ENCODE measurements around the gene PIAS3.
A peak's percentile ranks its signal among the peaks of the same experiment; 100 is the strongest.

PIAS3 gene

GRCh38 chr1:145858901-145859490 lies at the start of gene PIAS3:
PIAS3 (minus strand) TSS chr1:145859081; CDS start chr1:145858990, 91 bp downstream.
- DNase-seq (ENCODE audit: low read depth in 4 of 4, low spot score in 1 of 4): peak in 3 of 4 experiments; percentile 64 to 87 (median 72)

GRCh38 chr1:145908653-145909052 lies 49.8 kb upstream of the PIAS3 start:
- no peak for DNase-seq (ENCODE audit: low read depth in 4 of 4, low spot score in 1 of 4)

DNA sequence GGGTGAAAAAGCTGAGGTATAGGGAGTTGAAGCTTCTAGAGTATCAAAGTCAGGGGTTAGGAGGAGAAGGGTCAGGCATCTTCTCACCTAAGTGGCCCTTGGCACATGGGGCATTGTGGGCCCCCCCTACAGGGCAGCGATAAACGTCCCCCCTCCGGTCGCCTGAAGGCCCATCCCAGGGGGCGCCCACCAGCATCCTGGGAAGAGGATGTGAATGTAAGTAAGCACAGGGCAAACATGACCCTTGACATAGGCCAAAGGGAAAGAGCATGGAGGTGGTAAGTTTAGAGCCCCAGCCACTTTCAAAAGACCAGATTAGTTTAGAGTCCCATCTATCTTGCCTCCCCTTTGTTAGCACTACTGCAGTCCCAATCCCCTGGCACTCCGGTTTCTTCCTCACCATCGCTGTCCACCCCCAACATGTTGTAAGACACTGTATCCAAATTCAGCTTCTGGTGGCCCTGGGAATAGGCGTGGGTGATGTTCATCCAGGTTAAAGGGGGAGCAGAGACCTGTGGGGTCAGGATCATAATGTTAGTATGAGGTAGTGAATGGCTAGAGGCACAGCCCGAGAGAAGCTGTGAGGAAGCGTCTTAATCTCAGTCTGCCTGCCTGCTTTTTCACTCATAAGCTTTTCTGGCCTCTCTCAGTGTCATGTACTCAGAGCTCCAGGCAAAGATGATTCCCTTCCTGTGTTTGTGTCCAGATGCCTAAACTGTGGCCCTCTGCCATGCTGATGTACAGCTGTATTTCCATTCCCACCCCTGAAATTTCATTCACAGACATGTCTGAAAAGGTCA lies 48.3 kb upstream of the PIAS3 start:
- no peak for DNase-seq (ENCODE audit: low read depth in 4 of 4, low spot score in 1 of 4)

DNA sequence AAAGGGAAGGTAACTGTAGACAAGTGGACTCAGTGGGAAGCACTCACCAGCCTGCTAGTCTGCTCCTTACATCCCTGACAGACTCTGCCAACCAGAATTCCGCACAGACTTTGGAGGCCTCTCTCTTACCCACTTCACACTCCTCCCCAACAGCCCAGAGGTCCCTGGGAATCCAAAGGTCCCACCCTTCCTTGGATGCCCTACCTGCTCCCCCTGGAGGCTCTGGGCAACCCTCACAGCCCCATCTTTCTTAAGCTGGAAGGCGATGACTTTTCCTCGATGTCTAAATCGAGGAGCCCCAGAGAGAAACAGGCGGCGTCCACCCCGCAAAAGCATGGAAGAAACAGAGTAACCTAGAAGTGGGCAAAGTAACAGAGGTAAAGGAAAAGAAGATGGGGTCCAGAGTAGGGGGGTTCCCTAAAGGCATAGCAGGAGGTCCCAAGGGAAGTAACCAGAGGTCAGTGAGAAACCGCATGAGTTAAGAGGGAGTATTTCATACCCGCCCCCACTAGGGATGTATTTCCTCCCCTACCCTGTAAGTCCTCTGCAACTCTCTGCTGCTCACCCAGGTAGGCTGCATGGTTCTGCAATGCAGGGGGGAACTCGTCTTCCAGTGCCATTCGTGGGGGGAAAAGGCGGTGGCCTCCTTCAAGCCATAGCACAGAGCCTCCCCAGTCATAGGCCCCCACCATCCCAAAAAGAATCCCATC lies 42.6 kb upstream of the PIAS3 start:
- DNase-seq (ENCODE audit: low read depth in 4 of 4, low spot score in 1 of 4): no peak

DNA sequence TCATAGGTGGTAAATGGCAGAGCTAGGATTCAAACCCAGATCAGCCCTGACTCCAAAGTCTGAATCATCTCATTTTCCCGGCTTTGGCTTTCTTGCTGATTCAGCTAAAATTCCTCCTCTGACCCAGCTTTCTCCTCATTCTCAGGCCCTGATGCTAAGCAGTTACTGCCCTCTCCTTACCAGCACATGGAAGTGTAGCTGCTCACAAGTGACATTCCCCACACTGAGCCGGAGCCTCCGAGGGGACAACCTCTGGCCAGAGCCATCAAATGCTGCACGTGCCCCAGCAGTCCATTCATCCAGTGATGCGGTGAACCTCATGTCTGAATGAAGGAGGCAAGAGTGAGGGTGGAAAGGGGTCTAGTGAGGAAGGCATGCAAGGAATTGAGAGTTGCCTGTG lies 39.9 kb upstream of the PIAS3 start:
- DNase-seq (ENCODE audit: low read depth in 4 of 4, low spot score in 1 of 4): no peak

DNA sequence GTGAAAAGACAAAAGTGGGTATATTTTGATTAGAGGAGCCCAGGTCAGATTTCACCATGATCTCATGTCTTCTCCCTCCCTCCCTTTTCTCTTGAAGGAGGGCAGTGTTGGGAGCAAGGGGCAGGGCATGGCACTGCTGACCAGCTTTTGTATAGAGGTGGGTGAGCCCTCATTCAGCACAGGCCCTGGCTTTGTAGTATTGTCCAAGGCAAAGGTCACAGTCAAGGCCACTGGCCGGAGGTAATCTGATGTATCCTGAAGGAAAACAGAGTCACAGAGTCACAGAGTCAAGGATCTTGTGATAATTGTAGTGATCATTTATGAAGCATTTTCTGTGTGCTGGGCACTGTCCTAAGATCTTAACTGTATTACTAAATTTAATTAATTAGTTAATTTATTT lies 39.1 kb upstream of the PIAS3 start:
- DNase-seq (ENCODE audit: low read depth in 4 of 4, low spot score in 1 of 4): no peak

DNA sequence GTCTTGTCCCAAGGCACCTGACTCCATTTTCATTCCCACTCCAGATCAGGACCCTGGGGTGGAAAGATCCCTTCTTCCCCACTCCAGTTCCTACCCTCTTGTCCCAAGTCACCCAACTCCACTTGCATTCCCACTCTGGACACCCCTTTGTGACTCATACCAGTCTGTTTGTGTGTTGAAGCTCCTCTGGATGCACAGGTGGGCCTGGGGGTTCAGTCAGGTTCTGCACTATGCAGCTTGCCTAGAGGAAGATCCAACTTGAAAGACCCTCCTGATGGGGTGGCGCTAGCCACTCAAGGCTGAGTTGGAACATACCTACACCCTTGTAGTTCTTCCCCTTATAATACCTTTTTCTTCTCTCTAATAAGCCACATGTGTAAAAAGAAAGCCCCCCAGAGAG lies 36.6 kb upstream of the PIAS3 start:
- no peak for DNase-seq (ENCODE audit: low read depth in 4 of 4, low spot score in 1 of 4)

DNA sequence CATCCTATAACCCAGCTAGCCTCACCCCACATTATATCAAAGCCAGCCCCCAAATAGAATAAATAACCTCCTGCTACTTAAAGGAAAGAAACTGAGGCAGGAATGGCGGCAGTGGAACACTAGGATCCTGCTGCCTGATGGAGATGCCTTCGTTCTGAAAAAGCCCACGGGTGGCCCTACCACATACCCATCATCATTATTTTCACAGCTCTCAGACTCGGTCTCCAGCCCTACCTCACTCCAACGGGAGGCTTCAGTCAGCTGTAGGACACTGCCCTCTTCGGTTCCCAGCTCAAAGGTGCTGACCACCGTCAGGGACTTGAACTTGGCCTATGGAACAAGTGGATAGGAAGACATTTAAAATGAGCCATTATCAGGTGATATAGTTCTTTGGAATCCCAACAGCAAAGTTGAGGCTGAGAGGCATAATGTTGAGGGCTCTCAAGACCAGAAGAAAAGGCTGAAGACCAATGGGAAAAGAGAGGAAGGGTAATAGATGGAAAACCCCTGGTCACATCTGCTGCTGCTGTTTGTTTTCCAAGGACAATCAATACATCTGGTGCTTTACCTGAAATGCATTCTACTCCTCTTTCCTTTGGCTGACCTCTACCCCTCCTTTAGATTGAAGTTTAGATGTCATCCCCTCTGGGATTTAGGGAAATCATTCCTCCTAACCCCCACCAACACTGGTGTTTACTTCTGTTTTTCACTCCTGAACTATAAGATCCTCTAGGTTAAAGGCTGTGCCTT lies 34.6 kb upstream of the PIAS3 start:
- DNase-seq (ENCODE audit: low read depth in 4 of 4, low spot score in 1 of 4): no peak

DNA sequence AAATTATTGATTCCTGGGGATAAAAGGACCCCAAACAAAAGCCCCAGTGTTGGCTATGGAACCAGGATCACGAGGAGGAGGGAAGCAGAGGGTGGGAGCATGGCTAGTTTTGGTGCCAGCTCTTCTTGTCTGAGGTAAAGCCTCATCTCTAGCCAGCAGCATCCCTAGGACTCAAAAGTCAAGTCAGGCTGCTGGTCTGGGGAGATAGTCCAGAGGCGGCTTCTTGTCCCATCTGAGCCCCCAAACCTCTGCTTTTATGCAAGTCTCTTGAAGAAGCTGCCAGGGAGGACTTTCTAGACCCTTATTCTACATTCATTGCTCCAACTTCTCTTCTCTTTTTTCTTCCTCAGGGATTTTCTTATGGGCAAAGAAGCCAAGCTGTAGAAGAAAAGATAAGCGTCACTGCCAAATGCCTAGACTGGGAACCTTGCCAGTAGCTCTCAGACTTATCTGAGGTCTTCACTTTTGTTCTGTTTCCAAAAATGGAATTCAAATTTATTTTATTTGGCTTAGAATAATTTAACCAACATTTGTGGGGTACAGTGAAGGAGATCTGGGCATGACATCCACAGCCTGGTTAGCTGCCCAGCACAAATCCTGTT lies 33.7 kb upstream of the PIAS3 start:
- DNase-seq (ENCODE audit: low read depth in 4 of 4, low spot score in 1 of 4): no peak

DNA sequence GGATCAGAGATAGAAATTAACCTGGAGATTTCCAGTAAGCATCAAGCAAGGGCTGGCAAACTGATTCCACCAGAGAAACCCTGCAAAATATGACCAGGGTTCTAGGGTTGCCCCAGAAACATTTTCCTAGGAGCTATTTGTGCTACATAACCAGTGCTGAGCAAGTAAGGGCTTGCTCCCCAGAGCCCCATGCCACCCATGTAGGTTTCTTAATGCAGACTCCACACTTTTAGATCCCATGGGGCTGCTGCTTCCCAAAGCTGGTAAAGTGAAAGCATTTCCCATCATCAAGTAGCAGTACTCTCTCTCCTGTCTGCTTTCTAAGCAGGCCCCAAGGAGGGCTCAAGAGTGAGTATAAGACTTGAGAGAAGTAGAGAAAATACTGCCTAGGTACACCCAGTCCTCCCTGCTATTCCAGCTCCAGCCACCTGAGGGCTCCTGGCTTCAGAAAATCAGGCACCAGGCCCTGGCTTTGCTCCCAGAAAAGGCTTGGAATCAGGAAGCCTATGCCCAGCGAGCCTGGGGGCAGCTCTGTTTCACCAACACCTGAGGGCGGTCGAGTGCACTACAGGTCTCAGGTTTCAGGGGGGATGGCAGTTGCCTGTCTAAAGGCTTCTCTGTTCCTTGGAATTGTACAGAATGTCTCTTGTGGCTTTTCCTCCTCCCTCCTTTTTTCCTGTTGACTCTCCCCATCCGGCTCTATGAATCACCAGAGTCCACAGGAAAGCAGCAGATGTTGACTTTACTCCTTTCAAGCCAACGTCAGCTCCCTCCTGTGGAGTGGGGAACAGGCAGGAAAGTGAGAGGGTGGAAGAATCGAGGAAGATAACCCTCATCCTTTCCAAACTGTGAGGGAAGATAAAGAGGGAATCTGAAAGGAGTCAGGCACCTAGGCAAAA lies 33.0 kb upstream of the PIAS3 start:
- DNase-seq (ENCODE audit: low read depth in 4 of 4, low spot score in 1 of 4): peak in 2 of 4 experiments; percentile 24 to 38

- DNase-seq (ENCODE audit: low read depth in 4 of 4, low spot score in 1 of 4): no peak
Measured at GRCh38 chr1:145891143-145891542, 32.3 kb upstream of the PIAS3 start.

DNA sequence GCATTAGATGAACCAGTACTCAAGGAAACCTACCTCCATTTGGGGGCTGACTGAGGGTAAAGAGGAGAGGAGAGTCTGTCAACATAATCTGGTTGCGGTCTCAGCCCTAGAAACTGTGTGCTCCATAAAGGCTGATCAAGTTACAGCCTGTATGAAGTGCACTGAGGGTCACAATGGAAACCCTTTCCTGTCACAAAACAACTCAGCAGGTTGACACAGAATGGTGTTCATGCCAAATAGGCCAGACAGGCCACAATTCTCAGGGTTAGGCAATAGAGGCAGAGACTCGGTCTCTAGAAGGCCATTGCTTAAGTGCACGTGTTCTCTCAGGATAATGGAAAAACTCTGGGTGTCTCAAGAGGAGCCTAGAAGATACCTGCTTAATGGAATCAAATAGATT lies 30.8 kb upstream of the PIAS3 start:
- DNase-seq (ENCODE audit: low read depth in 4 of 4, low spot score in 1 of 4): no peak

DNA sequence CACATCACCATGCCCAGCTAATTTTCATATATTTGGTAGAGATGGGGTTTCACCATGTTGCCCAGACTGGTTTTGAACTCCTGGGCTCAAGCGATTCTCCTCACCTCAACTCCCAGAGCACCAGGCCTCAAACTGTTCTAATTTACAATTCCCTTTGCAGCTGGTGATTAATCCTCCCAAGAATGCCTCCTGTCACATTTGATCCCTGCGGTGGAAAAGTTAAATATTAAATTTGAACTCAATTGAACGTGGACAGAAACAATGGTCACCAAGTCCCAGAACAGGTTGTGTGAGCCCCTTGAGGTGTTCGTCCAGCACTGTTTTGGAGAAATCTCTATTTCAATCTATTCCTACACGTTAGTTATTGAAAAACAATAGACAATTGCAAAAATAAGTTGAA lies 28.8 kb upstream of the PIAS3 start:
- DNase-seq (ENCODE audit: low read depth in 4 of 4, low spot score in 1 of 4): no peak

DNA sequence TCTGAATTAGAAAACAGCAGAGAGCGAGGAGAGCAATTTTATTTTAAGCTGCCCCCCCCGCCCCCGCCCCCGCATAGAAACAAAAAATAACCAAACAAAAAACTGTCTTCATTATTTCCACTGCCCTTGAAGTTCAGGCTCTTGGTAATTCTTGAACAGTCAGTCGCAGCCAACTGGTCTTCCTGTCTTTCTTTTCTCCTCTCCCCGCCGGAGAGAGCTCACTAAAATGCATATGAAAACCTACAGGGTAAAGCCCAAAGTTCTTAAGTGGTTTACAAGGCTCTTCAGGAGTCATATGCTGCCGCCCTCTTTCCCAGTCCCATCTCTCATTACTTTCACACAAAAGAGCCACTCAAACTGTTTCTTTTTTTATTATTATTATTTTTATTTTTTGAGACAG lies 27.9 kb upstream of the PIAS3 start:
- DNase-seq (ENCODE audit: low read depth in 4 of 4, low spot score in 1 of 4): no peak

GRCh38 chr1:145886390-145886789 lies 27.5 kb upstream of the PIAS3 start:
- DNase-seq (ENCODE audit: low read depth in 4 of 4, low spot score in 1 of 4): no peak

GRCh38 chr1:145885738-145886287 lies 26.9 kb upstream of the PIAS3 start, which contains the start of gene ANKRD35:
ANKRD35 (minus strand) TSS chr1:145885866; CDS start chr1:145885758, 108 bp downstream.
- DNase-seq (ENCODE audit: low read depth in 4 of 4, low spot score in 1 of 4): peak; percentile 68 to 85 (median 76)

GRCh38 chr1:145884675-145885074 lies 25.8 kb upstream of the PIAS3 start:
- DNase-seq (ENCODE audit: low read depth in 4 of 4, low spot score in 1 of 4): no peak

DNA sequence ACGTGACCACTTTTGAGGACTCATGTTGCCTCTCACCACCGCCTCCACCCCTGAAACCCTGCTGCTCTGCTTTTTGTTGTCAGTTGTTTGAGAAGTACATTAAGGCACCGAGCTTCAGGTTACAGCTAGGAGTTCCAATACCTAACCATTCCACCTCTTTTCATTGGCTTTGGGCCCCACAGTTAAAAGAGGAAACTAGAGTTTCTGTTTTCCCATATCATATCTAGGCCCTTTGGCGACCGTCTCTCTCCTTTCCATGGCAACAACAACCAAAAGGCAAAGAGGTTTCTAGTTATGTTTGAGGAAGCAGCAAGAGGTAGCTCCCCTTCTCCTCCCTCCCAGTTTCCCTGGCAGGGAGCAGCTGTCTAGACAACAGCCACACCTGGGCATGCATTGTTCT lies 20.9 kb upstream of the PIAS3 start:
- DNase-seq (ENCODE audit: low read depth in 4 of 4, low spot score in 1 of 4): no peak

GRCh38 chr1:145878724-145879123 lies 19.8 kb upstream of the PIAS3 start:
- DNase-seq (ENCODE audit: low read depth in 4 of 4, low spot score in 1 of 4): no peak
